Osteoblast (primary cell): ENCODE data around the gene WWC1. TPM values are rescaled to one million over a fixed set of nuclear protein-coding genes. Genes with fewer than 3 reads are reported as not detected.

Experiments used
- DNase-seq: peaks from one replicate; pipeline ENCODE4 v3.0.0; 2011; ENCODE audit warnings: low spot score, mixed read lengths; ENCODE audit not compliant: insufficient read length; ENCODE audit errors: missing footprints
- H2AFZ ChIP-seq: 2 replicates; pipeline ENCODE4 v1.6.0; 2011; ENCODE audit warnings: mild to moderate bottlenecking, low read length
- H3K27ac ChIP-seq: 2 replicates; pipeline ENCODE4 v1.5.1; 2011; ENCODE audit warnings: mild to moderate bottlenecking, low read depth, low read length, moderate library complexity
- H3K27me3 ChIP-seq: 2 replicates; pipeline ENCODE4 v1.6.0; 2012; ENCODE audit warnings: mild to moderate bottlenecking, control low read depth, inconsistent platforms, low read length, moderate library complexity; ENCODE audit not compliant: insufficient read depth
- H3K36me3 ChIP-seq: 2 replicates; pipeline ENCODE4 v1.5.1; 2011; ENCODE audit warnings: mild to moderate bottlenecking, low read length, control low read depth, moderate library complexity; ENCODE audit not compliant: insufficient read depth
- H3K4me1 ChIP-seq: 2 replicates; pipeline ENCODE4 v1.5.1; 2011; ENCODE audit warnings: mild to moderate bottlenecking, low read length, control low read depth, moderate library complexity; ENCODE audit not compliant: insufficient read depth
- H3K4me2 ChIP-seq: 2 replicates; pipeline ENCODE4 v1.6.0; 2011; ENCODE audit warnings: mild to moderate bottlenecking, low read length; ENCODE audit not compliant: insufficient read depth
- H3K4me3 ChIP-seq: fragments of 200-600 bp; sonication (generic); 3 replicates; pipeline ENCODE4 v1.5.1; 2012; ENCODE audit warnings: mild to moderate bottlenecking, low read length, inconsistent platforms; ENCODE audit not compliant: insufficient read depth
- H3K79me2 ChIP-seq: 2 replicates; pipeline ENCODE4 v1.6.0; 2012; ENCODE audit warnings: mild to moderate bottlenecking, low read length, control low read depth, inconsistent platforms; ENCODE audit not compliant: insufficient read depth
- H3K9me3 ChIP-seq: 2 replicates; pipeline ENCODE4 v1.5.1; 2011; ENCODE audit warnings: low read depth, low read length, control low read depth
- H4K20me1 ChIP-seq: 2 replicates; pipeline ENCODE4 v1.6.0; 2012; ENCODE audit warnings: mild to moderate bottlenecking, low read length, control low read depth; ENCODE audit not compliant: insufficient read depth
- CTCF ChIP-seq: IDR thresholded peaks from 2 replicates; pipeline ENCODE4 v1.5.1; 2011; ENCODE audit warnings: mild to moderate bottlenecking, low read depth, low read length, moderate library complexity; ENCODE audit errors: extremely low read depth
- total RNA-seq: library from RNA; depleted of rRNA; stranded (reverse); fragments of >200 nt; gene quantifications from 2 replicates; pipeline ENCODE4 v1.2.3, GENCODE V29; 2012

The WWC1 gene
- total RNA-seq, 1 donor: 1.4 TPM

GRCh38 chr5:168319774-168320173 lies 28.3 kb downstream of the WWC1 start:
- no peak for TF ChIP-seq CTCF
- H3K79me2 ChIP-seq: no peaks in the 10 kb centered on the region
- H2AFZ ChIP-seq: no peak overlapping the region
- no peak overlapping the region for H3K27ac ChIP-seq
- peaks cover 28% of the 10 kb centered on the region for H3K4me1 ChIP-seq
- no peak overlapping the region for H3K4me2 ChIP-seq
- no peaks in the 10 kb centered on the region for H3K9me3 ChIP-seq
- H3K36me3 ChIP-seq: no peaks in the 10 kb centered on the region
- DNase-seq: no peak
- no peak overlapping the region for H3K4me3 ChIP-seq
- H3K27me3 ChIP-seq: no peaks in the 10 kb centered on the region
- no peaks in the 10 kb centered on the region for H4K20me1 ChIP-seq

- no peaks in the 10 kb centered on the region for H3K36me3 ChIP-seq
- H4K20me1 ChIP-seq: no peaks in the 10 kb centered on the region
- H3K4me2 ChIP-seq: no peak overlapping the region
- DNase-seq: no peak
- no peaks in the 10 kb centered on the region for H3K27me3 ChIP-seq
- H3K4me3 ChIP-seq: no peak overlapping the region
- H3K4me1 ChIP-seq: peaks cover 26% of the 10 kb centered on the region
- H3K9me3 ChIP-seq: no peaks in the 10 kb centered on the region
- TF ChIP-seq CTCF: no peak
- no peak overlapping the region for H2AFZ ChIP-seq
- H3K79me2 ChIP-seq: no peaks in the 10 kb centered on the region
- H3K27ac ChIP-seq: no peak overlapping the region
Measured at GRCh38 chr5:168320805-168321204, 29.4 kb downstream of the WWC1 start.

GRCh38 chr5:168324859-168325630 lies 33.6 kb downstream of the WWC1 start:
- Histone ChIP-seq H3K27me3 (no peaks in the 10 kb centered on the region), H3K4me1 (peaks cover 30% of the 10 kb centered on the region), H3K4me2 (no peak overlapping the region), H3K36me3 (no peaks in the 10 kb centered on the region), H4K20me1 (peaks cover 6% of the 10 kb centered on the region), H3K9me3 (no peaks in the 10 kb centered on the region), H3K4me3 (no peak overlapping the region), H2AFZ (no peak overlapping the region), H3K27ac (no peak overlapping the region), H3K79me2 (no peaks in the 10 kb centered on the region)
- DNase-seq: no peak
- no peak for TF ChIP-seq CTCF

GRCh38 chr5:168327019-168327421 lies 35.6 kb downstream of the WWC1 start:
- Histone ChIP-seq H3K27ac (no peak overlapping the region), H3K79me2 (no peaks in the 10 kb centered on the region)
- DNase-seq: peak; percentile 74

More at GRCh38 chr5:168327019-168327421, 35.6 kb downstream of the WWC1 start:
- Histone ChIP-seq H2AFZ (no peak overlapping the region), H4K20me1 (peaks cover 6% of the 10 kb centered on the region), H3K4me1 (peaks cover 30% of the 10 kb centered on the region), H3K27me3 (no peaks in the 10 kb centered on the region), H3K36me3 (no peaks in the 10 kb centered on the region), H3K9me3 (no peaks in the 10 kb centered on the region), H3K4me3 (no peak overlapping the region), H3K4me2 (no peak overlapping the region)
- TF ChIP-seq CTCF: no peak
